Activated CD8-positive, alpha-beta memory T cell treated with anti-CD3 and anti-CD28 coated beads, Interleukin-2, amount 50 U/mL, for 24 hours (primary cell): ENCODE measurements around the gene NAB1.

Experiments used
- DNase-seq: peaks from one replicate; pipeline ENCODE4 v3.0.0-alpha.2; 2020; ENCODE audit errors: extremely low read depth

Gene NAB1

DNA sequence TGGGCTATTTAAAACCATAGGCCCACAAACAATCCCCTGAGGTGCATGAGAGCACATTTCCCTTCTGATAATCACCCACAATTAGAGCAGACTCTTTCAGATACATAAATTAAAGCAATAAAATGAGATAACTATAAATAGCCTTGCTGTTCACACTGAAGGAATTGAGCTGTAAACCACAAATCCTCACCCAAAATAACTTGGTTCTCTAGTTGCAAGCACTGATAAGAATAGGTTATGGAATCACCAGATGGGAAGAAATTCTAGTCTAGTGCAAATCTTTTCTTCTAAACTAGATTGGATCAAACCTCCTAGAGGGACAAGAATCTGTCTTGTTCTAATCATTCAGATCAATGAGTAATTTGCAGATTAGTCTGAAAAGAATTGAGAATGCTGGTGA lies 64.6 kb downstream of the NAB1 start:
- DNase-seq: no peak

DNA sequence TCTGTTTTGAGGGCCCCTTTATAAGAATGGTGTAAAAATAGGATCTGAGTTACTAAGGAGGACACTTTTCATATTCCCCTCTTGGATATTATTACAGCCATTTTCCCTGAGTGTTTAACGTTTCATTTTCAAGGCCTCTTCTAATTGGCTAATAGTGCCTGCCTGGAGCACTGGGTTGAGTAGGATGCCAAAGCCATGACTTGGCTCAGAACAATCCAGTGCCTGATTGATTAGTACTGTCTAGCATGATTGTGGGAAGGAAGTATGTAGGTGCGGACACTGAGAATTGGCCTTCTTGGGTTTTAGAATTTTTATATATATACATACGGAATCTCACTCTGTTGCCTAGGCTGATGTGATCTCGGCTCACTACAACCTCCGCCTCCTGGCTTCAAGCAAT lies 66.1 kb downstream of the NAB1 start:
- no peak for DNase-seq

DNA sequence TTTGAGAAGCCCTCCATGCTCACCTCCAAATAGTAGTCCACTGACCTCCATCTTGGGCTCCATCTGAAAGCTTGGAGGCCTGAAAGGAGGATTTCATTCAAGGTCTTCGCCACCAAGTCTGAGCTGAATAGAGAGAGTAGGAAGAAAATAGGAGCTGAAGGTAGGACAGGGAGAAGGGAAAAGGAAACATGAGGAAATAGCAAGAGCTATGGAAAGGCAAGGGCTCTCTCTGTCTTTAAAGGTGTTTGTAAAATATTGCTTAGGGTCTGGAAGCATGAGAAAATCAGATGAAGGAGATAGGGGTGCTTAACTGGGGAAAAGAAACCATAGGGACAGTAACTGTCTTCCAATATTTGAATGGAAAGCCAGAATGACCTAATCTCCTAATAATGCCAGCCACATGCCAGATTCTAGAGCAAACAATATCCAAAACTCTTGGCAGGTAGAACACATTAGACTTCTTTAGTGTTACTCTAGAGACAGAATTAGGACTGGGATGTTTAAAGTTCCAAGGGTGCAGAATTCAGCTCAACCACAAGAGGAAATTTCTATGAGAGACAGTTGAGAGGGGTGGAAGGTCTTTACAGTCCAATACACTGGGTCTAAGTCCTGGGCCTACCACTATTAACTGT lies 67.4 kb downstream of the NAB1 start:
- no peak for DNase-seq

DNA sequence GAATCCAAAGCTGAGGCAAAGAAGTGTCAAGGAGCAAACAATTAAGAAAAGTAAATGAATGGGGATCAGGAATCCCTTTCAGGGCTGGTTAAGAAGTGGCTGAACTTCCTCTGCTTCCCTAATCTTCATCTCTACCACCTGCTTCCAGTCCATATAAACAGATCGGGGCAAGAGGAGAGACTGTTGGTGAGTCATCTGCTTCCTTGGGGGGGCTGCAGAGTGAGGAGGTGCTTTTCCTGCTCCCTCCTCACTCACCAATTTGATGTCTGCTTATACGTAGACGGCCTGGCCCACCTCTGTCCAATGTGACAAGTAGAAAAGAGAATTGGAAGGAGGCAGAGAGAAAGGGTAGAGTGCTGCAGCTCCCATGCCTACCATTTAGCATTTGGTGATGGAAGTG lies 68.4 kb downstream of the NAB1 start:
- DNase-seq: no peak

DNA sequence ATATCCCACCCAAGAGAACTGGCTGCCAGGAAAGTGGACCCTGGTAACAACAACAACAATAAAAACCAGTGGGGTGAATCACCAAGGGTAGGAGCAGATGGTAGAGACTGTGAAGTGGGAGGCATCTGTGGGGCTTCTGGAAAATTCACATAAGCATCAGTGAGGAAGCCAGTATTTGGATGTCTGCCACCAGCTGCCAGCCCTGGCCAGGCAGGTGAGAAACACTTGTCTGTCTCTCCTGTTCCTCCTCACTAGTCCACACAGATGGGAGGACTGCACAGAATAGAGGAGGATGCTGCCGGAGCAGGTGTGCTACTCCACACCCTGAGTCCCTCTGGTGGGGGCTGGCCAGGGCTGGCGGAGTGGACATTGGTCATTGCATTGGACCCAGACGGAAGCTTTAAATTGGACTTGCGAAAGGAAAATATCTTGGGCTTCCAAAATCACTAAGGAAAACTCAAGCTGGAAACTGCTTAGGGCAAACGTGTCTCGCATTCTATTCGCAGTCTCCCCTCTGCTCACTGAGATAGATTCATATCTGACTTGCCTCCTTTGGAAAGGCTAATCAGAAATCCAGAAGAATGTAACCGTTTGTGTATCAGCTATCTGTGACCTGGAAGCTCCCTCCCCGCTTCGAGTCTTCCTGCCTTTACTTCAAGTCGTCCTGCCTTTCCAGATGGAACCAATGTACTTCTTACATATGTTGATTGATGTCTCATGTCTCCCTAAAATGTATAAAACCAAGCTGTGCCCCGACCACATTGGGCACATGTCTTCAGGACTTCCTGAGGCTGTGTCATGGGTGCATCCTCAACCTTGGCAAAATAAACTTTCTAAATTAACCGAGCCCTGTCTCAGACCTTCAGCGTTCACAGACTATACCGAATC lies 69.1 kb downstream of the NAB1 start:
- no peak for DNase-seq

DNA sequence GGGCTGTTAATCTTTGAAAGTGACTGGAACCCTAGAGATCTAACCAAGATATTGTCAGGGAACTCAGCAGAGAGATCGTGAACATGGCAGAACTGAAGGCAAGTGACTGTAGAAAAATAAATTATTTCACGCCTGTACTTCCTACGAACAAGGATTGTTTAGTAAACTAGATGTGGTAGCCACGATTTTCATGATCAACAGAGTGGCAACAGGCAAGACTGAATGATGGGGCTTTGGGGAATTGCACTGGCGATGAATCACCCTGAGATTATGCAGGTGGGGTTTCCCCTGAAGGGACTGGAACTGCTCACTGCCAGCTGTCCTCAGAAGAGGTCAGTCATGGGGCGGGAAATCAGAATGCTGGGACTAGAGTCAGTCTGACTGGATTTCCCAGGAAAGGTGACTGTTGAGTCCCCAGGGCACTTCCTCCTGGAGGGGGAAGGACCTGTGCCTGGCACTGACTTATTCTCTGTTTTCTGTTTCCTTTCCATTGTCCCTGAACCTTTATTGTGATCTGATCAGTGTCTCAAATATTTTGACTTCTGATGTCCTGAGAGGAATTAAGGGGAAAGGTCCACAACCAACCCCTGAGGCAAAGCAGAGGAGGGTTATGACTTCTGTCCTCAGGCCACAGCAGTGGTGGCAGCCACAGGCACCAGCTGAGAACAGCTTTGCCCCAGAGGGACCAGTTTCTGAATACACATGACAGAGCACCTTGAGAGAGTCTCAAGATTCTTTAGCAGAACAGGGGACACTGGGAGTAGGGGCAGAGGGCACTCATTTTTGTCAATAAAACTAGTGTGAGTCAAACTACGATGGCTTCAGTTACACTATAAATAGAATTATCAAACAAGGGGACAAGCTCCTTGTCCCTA lies 70.0 kb downstream of the NAB1 start:
- peak; percentile 55 for DNase-seq

DNA sequence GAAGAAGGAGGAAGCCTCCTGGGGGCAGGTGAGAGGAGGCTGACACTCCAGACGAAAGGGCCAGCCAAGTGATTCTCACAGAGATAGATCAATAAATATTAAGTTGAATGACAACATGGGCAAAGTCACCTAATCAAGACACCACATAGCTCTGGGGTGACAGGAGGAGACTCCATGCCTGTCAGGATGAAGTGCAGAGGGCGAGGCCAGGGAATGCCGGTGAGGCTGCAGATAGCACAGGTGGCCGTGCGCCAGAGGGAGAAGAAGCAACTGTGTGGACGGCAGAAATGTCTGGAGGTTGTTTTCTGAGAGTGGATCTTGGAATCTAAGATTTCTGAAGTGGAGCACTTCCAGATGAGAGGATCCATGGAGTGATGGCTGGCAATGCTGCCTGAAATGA lies 71.4 kb downstream of the NAB1 start:
- no peak for DNase-seq

DNA sequence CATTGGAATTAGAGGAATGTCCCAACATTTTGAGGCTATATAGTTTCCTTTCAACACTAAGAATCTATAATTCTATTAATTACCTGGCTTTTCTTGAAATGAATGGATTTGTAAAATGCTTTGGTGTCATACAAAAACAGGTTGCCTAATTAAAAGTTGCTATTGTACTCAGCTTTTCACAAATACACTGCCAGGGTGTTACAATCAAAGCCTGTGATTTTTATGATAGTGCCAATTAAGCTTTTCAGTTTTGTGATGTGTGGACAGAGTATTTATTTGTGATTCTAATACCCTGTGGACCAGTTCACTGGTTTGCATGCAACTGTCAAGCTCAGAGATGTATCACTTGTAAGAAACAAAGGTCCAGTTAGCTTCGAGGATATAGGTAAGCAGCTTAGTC lies 71.8 kb downstream of the NAB1 start:
- DNase-seq: no peak

DNA sequence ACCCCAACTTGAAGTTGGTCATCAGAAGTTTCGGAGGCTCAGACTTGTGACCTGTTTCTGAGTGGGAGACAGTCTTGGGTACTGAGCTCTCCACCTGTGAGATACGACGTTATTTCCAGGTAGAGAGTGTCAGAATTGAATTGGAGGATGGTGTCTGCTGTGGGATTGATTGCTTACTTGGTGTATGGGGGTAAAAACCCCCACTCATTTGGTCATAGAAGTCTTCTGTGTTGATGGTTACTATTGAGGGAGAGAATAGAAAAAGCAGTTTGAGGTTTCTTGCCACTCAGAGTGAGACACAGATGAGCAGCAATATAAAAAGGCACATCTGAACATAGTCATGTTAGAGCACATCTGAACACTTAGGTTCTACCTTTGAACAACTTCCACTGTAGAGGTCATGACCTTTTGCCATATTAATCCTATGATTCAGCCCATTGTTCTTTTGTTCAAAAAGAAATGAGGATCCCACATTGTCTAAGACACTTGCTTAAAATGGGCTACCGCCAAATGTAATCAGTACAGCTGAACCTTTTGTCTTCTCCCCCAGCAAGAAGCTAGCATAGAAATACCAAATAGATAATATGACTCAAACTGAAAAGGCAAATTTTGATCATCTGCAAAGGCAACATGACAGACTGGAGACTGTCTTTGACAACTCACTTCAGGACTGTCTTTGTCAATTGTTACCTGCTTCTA lies 73.3 kb downstream of the NAB1 start:
- no peak for DNase-seq

DNA sequence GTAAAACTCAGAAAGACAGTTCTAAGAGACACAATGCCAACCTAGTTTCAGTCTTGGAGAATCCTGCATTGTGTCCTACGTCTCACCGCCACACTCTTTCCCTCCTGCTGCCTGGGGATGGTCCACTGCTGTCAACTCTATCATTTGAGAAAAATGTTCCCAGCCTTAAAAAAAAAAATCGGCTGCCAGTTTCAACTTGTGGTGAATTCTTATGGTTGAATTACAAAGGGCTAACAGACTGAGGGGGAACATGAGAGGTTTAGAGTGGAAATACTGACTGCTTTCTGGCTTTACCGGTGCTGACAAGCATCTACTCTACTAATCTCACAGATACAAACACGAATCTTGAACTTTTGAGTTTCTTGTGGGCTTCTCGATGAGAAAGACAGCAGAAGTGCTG lies 74.0 kb downstream of the NAB1 start:
- no peak for DNase-seq

DNA sequence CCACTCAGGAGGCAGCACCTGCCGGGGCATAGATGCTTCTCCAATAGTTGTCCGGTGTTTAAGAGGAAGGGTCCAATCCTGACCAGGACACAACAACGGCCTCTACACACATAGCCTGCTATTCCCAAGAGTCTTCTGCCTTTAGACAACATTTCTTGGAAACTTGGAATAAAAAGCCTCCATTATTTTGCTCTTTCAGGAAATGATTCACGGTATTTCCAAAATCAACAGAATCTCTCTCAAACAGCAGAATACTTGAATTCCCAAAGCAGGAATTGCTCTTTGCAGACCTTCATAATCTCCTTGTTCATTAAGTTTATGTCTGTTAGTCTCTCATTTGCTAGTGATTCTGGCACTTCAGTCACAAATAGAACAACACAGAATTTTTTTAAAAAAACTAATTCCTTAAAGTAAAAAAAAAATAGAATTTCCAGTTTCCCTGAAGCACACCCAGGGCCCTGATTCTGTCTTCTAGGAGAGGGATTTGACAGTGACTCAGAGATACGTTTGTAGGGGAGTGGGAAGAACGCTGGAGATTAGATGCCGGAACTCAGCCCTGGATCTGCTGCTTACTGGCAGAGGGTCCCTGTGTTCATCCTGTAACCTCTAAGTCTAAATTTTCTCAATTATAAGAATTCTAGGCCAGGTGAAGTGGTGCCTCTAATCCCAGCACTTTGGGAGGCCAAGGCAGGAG lies 74.7 kb downstream of the NAB1 start:
- DNase-seq: no peak

DNA sequence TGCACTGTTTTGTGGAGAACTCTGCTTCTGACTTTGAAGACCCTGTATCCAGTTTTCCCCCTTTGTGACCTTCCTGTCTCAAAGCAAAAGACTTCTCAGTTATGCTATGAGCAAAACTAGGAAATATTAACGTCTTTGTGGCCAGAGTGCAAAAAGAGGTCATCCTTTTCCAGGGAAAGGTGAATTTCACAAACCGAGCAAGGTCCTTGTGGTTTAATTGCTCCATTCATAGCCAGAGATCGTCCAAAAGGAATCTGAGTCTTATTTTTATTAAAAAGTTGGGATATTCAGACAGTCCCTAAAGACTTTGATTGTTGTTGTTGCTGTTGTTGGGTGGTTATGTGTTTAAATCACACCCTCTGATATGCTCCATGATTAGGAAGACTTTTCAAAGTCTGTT lies 77.4 kb downstream of the NAB1 start:
- DNase-seq: no peak

DNA sequence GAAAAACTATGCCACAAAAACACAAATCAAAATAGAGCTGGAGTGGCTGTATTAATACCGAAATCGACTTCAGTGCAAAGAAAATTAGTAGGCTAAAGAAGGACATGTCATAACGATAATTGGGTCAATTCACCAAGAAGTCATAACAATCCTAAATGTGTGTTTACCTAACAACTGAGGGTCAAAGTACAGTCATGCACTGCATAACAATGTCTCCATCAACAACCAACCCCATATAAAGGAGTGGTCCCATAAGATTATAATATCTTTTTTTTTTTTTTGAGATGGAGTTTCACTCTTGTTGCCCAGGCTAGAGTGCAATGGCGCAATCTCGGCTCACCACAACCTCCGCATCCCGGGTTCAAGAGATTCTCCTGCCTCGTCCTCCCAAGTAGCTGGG lies 87.5 kb downstream of the NAB1 start:
- no peak for DNase-seq

DNA sequence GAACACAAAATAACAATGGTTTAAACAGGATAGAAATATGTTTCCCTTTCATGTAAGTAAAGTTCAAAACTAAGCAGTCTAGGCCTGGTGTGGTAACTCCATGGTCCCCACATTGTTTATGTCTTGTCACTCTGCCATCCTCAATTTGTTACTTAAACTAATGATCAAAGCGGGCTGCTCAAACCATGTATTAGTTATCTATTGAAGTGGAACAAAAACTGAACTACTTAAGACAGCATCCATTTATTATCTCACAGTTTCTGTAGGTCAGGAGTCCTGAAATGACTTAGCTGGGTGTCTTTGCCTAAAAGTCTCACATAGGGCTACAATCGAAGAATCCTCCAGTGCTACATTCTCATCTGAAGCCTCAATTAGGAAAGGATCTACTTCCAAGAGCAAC lies 91.6 kb downstream of the NAB1 start:
- DNase-seq: no peak
